Uterus (tissue), 4 donors: ENCODE data around the gene LYPD6B. TPM values are rescaled to one million over a fixed set of nuclear protein-coding genes. Genes with fewer than 3 reads are reported as not detected.

Source experiments
- DNase-seq, 2 donors: peaks; one replicate each; pipeline ENCODE4 v3.0.0-alpha.2; 2019 to 2020
- H3K27ac ChIP-seq, 2 donors: fragments of 200-600 bp; sonication (generic); 1 replicate in 1 of 2; 2 replicates in 1 of 2; pipeline ENCODE4 v1.5.1; 2016 to 2018
- H3K27me3 ChIP-seq, 2 donors: fragments of 200-600 bp; sonication (generic); one replicate each; pipeline ENCODE4 v1.5.1; 2018 to 2019; ENCODE audit warnings: control low read depth in 1 of 2
- H3K36me3 ChIP-seq, 2 donors: fragments of 200-600 bp; sonication (generic); one replicate each; pipeline ENCODE4 v1.5.1; 2019; ENCODE audit warnings: control low read depth in 1 of 2
- H3K4me1 ChIP-seq, 2 donors: fragments of 200-600 bp; sonication (generic); one replicate each; pipeline ENCODE4 v1.5.1; 2018 to 2019; ENCODE audit warnings: control low read depth in 1 of 2
- H3K4me3 ChIP-seq, 2 donors: fragments of 200-600 bp; sonication (generic); 1 replicate in 1 of 2; 2 replicates in 1 of 2; pipeline ENCODE4 v1.5.1; 2018 to 2019; ENCODE audit warnings: mild to moderate bottlenecking in 1 of 2
- H3K9me3 ChIP-seq, 2 donors: fragments of 200-600 bp; sonication (generic); one replicate each; pipeline ENCODE4 v1.5.1; 2019; ENCODE audit warnings: control low read depth in 1 of 2
- POLR2A ChIP-seq, 2 donors: fragments of 450-650 bp; IDR thresholded peaks; one replicate each; pipeline ENCODE4 v1.6.1; 2016; ENCODE audit warnings: antibody characterized with exemption in 2 of 2, mild to moderate bottlenecking in 1 of 2, moderate library complexity in 1 of 2
- intact Hi-C: fragments of 100-400 bp; cut with DNase I; formaldehyde crosslinking; loops from one replicate; pipeline ENCODE4 v1.15.1; 2023; ENCODE audit warnings: low total_unique reads
- total RNA-seq, 4 donors: library from RNA; depleted of rRNA in 3 of 4; stranded (reverse); fragments of >200 nt in 3 of 4; gene quantifications; one replicate each; pipeline versions ENCODE4 v1.1.0 to v1.2.4, GENCODE V29; 2014 to 2023
- TF ChIP-seq, protein P1 (sequence below), 4 experiments: fragments of 200-600 bp in 2 of 4; fragments of 450-650 bp in 2 of 4; sonication (generic) in 2 of 4; IDR thresholded peaks; one replicate each; pipeline ENCODE4 v1.5.1; 2016 to 2019; ENCODE audit warnings: antibody characterized with exemption in 4 of 4, mild to moderate bottlenecking in 2 of 4, moderate library complexity in 1 of 4
- donor health status: DM: yes; HTN: yes; CAD: no.

The LYPD6B gene
- total RNA-seq, 4 donors from 2014 or later: 0.27 to 9.8 TPM; not detected in 2

DNA sequence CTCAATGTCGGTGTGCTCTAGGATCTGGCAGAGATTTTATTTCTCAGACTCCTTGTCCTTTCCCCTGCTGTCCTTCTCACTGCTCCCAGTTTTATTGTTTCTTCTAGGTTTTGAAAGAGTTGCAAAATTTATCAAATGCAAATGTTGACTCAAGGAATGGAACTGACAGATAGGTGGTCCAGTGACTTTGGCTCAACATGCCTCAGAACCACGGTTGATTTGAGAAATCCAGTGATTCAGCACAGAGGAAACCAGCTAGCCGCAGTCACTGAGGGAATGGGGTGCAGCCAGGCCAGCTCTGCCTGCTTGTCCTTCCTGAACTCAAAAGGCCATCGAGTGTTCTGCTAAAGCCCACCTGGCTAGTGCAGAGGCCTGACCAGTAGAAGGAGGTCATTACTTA, 166.2 kb downstream of the LYPD6B start:
- no peak overlapping the region for H3K27ac ChIP-seq
- no peak overlapping the region for H3K4me3 ChIP-seq
- H3K4me1 ChIP-seq: no peaks in the 10 kb centered on the region
- TF ChIP-seq, protein P1, sequence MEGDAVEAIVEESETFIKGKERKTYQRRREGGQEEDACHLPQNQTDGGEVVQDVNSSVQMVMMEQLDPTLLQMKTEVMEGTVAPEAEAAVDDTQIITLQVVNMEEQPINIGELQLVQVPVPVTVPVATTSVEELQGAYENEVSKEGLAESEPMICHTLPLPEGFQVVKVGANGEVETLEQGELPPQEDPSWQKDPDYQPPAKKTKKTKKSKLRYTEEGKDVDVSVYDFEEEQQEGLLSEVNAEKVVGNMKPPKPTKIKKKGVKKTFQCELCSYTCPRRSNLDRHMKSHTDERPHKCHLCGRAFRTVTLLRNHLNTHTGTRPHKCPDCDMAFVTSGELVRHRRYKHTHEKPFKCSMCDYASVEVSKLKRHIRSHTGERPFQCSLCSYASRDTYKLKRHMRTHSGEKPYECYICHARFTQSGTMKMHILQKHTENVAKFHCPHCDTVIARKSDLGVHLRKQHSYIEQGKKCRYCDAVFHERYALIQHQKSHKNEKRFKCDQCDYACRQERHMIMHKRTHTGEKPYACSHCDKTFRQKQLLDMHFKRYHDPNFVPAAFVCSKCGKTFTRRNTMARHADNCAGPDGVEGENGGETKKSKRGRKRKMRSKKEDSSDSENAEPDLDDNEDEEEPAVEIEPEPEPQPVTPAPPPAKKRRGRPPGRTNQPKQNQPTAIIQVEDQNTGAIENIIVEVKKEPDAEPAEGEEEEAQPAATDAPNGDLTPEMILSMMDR (IDR thresholded peaks at IDR 0.05): no peak
- no peak for TF ChIP-seq POLR2A (IDR thresholded peaks at IDR 0.05)
- H3K36me3 ChIP-seq: no peaks in the 10 kb centered on the region
- intact Hi-C loops: no loop called here
- H3K27me3 ChIP-seq: no peaks in the 10 kb centered on the region
- no peaks in the 10 kb centered on the region for H3K9me3 ChIP-seq
- DNase-seq: no peak

DNA sequence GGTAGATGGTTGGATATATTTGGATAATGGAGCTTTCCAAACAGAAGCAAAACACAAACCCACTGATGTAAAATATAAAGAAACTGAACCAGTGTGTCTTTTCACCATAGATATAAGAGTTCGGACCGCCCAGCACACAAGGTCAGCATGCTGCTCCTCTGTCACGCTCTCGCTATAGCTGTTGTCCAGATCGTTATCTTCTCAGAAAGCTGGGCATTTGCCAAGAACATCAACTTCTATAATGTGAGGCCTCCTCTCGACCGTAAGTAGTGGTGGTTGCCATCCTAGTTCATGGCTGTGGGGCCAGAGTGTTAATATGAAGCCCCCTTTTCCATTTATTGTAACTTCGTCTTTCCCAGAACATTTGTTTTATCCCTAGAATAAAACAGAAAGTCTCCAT, 166.6 kb downstream of the LYPD6B start:
- TF ChIP-seq POLR2A (IDR thresholded peaks at IDR 0.05): no peak
- TF ChIP-seq, protein P1 (IDR thresholded peaks at IDR 0.05): no peak

DNA sequence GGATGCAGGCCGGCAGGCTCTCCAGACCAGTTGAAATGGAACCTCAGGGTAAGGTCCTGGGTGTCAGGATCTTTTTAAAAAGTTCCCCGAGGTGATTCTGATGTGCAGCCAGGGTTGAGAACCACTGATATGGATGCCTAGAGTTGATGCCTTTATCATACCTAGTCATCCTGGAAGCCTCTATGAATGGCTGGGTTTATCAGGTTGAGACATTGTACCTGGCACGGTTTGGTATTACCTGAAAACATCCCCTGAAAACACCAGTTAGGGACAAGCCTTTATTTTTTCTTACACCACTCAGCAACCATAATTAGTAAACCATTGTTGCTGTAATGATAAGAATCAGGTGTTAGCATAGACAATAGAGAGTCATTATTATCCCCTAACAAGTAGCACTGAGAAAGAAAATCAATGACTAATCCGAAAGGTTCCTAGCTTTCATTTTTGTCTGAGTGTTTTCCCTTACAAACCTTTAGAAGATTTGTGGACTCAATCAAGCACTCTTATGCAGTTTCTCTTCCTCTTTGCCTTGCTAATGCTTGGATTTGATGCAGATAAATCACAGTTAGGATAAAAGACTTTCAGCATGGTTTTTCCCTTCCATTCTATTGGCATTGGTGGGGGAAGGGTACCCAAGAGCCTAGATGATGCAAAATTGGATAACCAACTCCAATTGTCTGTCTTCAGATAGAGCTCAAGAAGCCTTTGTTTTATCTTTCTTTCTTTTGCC, 175.4 kb downstream of the LYPD6B start:
- DNase-seq: no peak
- intact Hi-C loops: no loop called here

More for the DNA sequence above, 166.6 kb downstream of the LYPD6B start:
- Histone ChIP-seq H3K36me3 (no peaks in the 10 kb centered on the region), H3K9me3 (no peaks in the 10 kb centered on the region), H3K27ac (no peak overlapping the region), H3K4me3 (no peak overlapping the region), H3K4me1 (no peaks in the 10 kb centered on the region), H3K27me3 (no peaks in the 10 kb centered on the region)
- no peak for DNase-seq
- intact Hi-C loops: no loop called here

DNA sequence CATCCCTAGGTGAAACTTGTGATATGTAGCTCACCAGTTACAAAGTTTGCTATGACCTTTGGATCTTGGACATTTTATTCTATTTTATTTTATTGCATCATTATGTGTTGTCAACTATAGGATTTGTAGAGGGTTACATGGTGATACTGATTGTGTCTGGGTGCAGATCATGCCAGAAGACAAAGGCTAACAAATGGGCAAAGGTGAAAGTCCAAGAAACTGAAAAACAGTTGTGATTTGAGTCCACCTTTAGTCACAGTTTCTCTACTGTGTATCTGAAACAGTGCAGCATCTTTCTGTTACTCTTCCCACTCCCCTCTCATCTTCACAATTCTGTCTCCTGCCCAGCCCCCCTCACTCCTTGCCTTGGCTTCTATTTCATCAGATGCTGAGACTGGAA, 180.0 kb downstream of the LYPD6B start:
- no peak for DNase-seq
- no peaks in the 10 kb centered on the region for H3K36me3 ChIP-seq
- no peaks in the 10 kb centered on the region for H3K27me3 ChIP-seq
- H3K9me3 ChIP-seq: no peaks in the 10 kb centered on the region
- no peak for TF ChIP-seq POLR2A (IDR thresholded peaks at IDR 0.05)
- H3K4me1 ChIP-seq: no peaks in the 10 kb centered on the region
- no peak overlapping the region for H3K4me3 ChIP-seq
- no peak overlapping the region for H3K27ac ChIP-seq
- intact Hi-C loops: no loop called here

More for the DNA sequence above, 175.4 kb downstream of the LYPD6B start:
- Histone ChIP-seq H3K9me3 (no peaks in the 10 kb centered on the region), H3K4me3 (no peak overlapping the region), H3K4me1 (no peaks in the 10 kb centered on the region), H3K36me3 (no peaks in the 10 kb centered on the region), H3K27me3 (no peaks in the 10 kb centered on the region), H3K27ac (no peak overlapping the region)
- TF ChIP-seq, protein P1 (IDR thresholded peaks at IDR 0.05): no peak
- TF ChIP-seq POLR2A (IDR thresholded peaks at IDR 0.05): no peak

DNA sequence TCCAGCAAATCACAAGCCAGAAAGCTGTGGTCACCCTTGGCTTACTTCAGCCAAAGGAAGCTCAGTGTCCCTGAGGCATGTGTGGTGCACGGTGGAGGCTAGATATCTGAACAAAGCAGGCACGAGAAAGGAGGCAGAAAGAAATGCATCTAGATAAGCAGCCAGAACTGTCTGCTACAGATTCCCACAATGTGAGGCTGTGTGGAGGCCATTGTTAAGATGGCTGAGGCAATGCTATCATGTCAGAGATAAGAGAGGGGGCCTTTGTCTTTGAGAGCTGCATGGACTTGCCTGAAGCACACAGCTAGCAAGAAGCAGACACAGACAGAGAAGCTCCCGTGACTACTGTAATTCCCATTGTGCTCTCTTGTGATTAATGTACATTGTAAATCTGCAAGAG, 181.4 kb downstream of the LYPD6B start:
- no peaks in the 10 kb centered on the region for H3K9me3 ChIP-seq
- intact Hi-C loops: no loop called here
- no peak overlapping the region for H3K4me3 ChIP-seq
- no peaks in the 10 kb centered on the region for H3K4me1 ChIP-seq
- no peak overlapping the region for H3K27ac ChIP-seq
- H3K27me3 ChIP-seq: no peaks in the 10 kb centered on the region
- TF ChIP-seq, protein P1 (IDR thresholded peaks at IDR 0.05): no peak
- no peak for TF ChIP-seq POLR2A (IDR thresholded peaks at IDR 0.05)
- no peaks in the 10 kb centered on the region for H3K36me3 ChIP-seq
- DNase-seq: no peak
